DOHH2 (cell line): ENCODE measurements around the gene WBP11.

Source experiments
- CTCF ChIP-seq: fragments of 200-600 bp; sonication (generic); IDR thresholded peaks from one replicate; pipeline ENCODE4 v1.5.1; 2014; ENCODE audit warnings: antibody characterized with exemption, mild to moderate bottlenecking, low read depth, low read length; ENCODE audit not compliant: poor library complexity, severe bottlenecking
- EZH2phosphoT487 ChIP-seq: fragments of 200-600 bp; sonication (generic); IDR thresholded peaks from 2 replicates; pipeline ENCODE4 v1.6.1; 2017; ENCODE audit warnings: borderline replicate concordance, mild to moderate bottlenecking, antibody characterized with exemption, low read length, moderate library complexity, mixed read lengths

GRCh38 chr12:14814014-14814413 is 10.7 kb upstream of the WBP11 start, which contains the start of gene SMCO3:
- no peak for TF ChIP-seq CTCF
- TF ChIP-seq EZH2phosphoT487, result no peak
